Cerebellar nuclear complex (tissue), 1 donor: Measurements from ENCODE around the gene CDH11.

Source experiments
- DNase-seq, 2 experiments: peaks; one replicate each; lab custom pipeline; 2025; lab: John Stamatoyannopoulos, UW

The CDH11 gene

DNA sequence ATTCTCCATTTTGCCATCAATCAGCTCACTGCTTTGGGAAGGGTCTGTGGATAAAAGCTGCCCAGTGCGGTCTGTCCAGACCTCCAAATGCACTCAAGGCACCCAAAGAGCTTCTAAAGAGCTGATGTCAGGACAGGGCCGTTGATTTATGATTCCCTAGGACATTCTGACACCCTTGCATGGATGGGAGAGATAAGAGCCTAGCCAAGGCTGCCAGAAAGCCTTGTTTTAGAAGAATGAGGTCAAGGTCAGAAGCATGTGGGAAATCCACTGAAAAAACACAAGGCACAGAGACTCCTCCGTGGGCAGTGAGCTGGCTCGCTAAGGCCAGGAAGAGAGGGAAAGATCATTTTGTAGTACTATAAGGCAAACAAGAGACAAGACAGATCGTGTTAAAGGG lies 214.0 kb downstream of the CDH11 start:
- DNase-seq, result no peak

DNA sequence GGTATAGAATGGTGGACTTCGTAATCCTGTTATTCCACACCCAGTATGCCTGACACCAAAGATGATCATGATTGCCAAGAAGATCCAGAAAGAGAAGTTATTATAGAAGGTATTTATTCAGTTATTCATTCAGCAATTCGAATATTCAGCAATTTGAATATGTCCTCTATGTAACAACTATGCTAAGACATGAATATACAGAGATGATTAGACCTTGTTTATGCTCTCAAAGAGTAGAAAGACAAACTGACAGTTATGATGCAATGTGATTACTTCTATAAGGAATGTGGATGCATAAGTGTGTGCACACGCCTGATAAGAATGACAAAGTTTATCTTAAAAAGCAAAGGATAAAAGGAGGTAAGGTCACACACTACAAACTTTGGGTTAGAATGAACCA lies 218.1 kb downstream of the CDH11 start:
- DNase-seq, result no peak

DNA sequence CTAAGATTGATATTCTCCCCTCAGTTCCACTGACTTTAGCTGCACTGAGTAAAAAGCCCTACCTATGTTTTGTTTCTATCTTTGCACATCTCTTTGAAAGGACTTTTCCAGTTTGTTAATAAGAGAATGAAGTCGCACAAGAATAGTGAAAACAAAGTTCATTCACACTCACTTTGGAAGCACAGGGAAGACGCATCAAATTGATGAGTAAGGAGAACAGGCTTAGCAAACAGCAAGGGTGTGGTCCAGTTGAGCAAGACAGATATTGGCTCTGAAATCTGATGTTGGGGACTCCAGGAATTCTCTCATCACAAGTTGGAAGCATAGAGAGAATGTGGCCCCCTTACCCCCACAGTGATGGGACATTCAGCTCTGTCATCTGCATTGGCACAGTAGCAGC lies 221.3 kb downstream of the CDH11 start:
- DNase-seq, result no peak

DNA sequence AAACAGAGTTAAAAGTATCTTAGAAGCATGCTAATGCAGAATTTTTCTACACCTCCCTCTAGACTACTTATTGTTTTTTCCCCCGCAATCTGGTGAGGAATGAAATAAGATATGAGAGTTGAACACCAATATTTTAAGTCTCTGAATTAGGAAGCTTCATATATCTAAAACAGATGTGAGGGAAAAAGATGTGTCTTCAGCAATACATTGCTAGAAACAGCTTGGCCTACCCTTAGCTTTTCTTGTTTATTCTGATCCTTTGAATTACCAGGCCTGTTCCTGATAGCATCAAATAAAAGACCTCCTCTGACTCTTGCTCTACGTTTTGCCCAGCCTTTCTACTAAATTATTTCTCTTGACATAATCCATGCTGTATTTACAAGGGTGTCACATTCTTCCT lies 221.8 kb downstream of the CDH11 start:
- no peak for DNase-seq

DNA sequence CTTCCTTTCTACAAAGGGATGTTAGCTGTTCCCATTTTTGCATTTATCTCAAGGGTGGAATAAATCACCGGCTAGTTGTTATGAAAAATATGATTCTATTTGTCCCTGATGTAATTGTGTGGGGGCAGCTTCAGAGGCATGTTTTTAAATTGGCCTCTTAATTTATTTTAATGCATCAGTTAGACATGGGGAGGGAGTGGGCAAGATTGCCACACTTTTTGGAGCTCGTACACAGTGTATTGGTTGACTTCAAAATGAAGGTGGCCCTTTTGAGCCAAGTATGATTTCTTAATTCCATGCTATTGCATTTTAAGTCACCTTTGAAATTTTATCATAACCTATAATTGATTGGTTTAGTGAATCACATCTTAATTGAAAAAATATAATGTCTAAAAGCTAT lies 223.7 kb downstream of the CDH11 start:
- DNase-seq, result no peak
